GM12872 (cell line): Measurements from ENCODE around the gene SOX14.

ENCODE experiments used
- TF ChIP-seq, protein P1 (sequence below): IDR thresholded peaks from 3 replicates; pipeline ENCODE4 v1.5.1; 2011; ENCODE audit warnings: low read depth, mild to moderate bottlenecking, low read length, moderate library complexity; ENCODE audit not compliant: insufficient read depth

Gene SOX14

DNA sequence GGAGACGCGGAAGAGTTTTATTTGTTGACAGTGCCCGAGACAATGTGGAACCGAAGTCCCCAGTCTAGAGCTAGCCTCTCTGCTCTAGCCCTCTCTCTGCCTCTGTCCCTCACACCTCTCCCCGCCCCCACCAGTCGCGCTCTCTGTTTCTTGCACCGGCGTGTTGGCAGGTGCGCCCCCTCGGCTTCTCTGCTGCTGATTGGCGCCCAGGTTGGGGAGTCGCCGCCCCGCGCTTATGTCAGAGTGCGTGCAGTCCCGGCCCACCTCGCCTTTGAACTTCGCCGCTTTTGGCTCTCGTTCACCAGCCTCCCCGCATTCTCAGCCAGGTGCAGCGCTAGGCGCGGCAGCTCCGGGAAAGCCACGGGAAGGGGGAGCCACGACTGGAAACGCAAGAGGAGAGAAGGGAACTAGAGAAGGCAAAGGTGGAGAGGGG, at the start of gene SOX14:
SOX14 (plus strand) TSS at position 315 of the 433 bp plus-strand sequence. CDS start 470 bp downstream, outside the sequence.
- TF ChIP-seq, protein P1, sequence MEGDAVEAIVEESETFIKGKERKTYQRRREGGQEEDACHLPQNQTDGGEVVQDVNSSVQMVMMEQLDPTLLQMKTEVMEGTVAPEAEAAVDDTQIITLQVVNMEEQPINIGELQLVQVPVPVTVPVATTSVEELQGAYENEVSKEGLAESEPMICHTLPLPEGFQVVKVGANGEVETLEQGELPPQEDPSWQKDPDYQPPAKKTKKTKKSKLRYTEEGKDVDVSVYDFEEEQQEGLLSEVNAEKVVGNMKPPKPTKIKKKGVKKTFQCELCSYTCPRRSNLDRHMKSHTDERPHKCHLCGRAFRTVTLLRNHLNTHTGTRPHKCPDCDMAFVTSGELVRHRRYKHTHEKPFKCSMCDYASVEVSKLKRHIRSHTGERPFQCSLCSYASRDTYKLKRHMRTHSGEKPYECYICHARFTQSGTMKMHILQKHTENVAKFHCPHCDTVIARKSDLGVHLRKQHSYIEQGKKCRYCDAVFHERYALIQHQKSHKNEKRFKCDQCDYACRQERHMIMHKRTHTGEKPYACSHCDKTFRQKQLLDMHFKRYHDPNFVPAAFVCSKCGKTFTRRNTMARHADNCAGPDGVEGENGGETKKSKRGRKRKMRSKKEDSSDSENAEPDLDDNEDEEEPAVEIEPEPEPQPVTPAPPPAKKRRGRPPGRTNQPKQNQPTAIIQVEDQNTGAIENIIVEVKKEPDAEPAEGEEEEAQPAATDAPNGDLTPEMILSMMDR, result no peak

GRCh38 chr3:137714551-137714950, 49.6 kb upstream of the SOX14 start:
- TF ChIP-seq, protein P1, result no peak

GRCh38 chr3:137724240-137724639, 39.9 kb upstream of the SOX14 start:
- TF ChIP-seq, protein P1, result no peak

- TF ChIP-seq, protein P1, result no peak
Measured at GRCh38 chr3:137737208-137737607, 26.9 kb upstream of the SOX14 start.

- TF ChIP-seq, protein P1, result no peak
Measured at GRCh38 chr3:137738710-137739109, 25.4 kb upstream of the SOX14 start.

- TF ChIP-seq, protein P1, result no peak
Measured at GRCh38 chr3:137743608-137744007, 20.5 kb upstream of the SOX14 start.

DNA sequence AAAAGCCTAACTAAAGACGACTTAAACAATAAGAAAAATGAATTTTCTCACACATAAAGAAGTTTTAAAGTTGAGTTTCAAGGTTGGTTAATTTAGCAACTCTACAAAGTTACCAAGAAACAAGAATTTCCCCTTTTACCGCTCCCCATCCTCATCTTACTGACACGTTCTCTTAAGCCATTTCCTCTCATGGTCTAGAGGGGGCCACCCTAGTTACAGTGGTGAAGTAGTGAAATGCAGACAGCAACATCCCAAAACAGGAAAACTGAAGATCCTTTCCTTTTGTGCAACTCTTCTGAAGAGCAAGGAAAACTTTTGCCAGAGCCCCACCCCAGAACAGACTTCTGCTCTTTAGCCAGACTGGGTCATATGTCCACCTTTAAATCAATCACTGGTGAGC, 17.3 kb upstream of the SOX14 start:
- TF ChIP-seq, protein P1, result no peak
